ENCODE measurements around the gene MALSU1.

Gene MALSU1

DNA sequence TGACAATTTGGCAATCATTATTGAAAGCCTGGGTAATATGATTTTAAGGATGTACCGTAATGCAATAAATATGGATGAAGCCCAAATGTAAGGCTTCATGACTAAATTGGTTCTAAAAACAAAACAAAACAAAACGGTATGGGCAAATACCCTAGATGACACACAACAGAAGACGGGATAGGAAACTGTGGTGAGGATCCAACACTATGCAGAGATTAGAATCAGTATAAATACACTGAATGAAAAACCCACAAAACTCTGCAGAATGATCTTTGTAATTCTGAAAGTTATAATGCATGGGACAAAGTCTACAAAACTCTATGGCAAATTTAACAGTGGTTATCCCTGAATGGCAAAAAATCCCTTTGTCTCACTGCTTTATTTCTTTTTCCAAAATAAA lies 57.6 kb downstream of the MALSU1 start:
- no peaks in the 10 kb centered on the region for H3K27me3 ChIP-seq (ENCODE audit: insufficient read depth, low read length)
- peaks cover 63% of the 10 kb centered on the region for H3K4me1 ChIP-seq (ENCODE audit: insufficient read depth, low read length, severe bottlenecking)
- peaks cover 32% of the 10 kb centered on the region for H3K36me3 ChIP-seq (ENCODE audit: insufficient read depth, low read length)
- H3K79me2 ChIP-seq (ENCODE audit: insufficient read depth, low read length): no peaks in the 10 kb centered on the region; the same call in 1 of the 2 replicates
- TF ChIP-seq, protein P1, sequence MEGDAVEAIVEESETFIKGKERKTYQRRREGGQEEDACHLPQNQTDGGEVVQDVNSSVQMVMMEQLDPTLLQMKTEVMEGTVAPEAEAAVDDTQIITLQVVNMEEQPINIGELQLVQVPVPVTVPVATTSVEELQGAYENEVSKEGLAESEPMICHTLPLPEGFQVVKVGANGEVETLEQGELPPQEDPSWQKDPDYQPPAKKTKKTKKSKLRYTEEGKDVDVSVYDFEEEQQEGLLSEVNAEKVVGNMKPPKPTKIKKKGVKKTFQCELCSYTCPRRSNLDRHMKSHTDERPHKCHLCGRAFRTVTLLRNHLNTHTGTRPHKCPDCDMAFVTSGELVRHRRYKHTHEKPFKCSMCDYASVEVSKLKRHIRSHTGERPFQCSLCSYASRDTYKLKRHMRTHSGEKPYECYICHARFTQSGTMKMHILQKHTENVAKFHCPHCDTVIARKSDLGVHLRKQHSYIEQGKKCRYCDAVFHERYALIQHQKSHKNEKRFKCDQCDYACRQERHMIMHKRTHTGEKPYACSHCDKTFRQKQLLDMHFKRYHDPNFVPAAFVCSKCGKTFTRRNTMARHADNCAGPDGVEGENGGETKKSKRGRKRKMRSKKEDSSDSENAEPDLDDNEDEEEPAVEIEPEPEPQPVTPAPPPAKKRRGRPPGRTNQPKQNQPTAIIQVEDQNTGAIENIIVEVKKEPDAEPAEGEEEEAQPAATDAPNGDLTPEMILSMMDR (IDR thresholded peaks at IDR 0.05; ENCODE audit: low read length): no peak
- H3K4me2 ChIP-seq (ENCODE audit: low read length): no peak overlapping the region
- no peaks in the 10 kb centered on the region for H3F3A ChIP-seq (ENCODE audit: insufficient read depth, low read length)
- H3K9me2 ChIP-seq (ENCODE audit: low read depth, low read length): no peaks in the 10 kb centered on the region
- H3K9ac ChIP-seq (ENCODE audit: low read length): no peak overlapping the region
- no peaks in the 10 kb centered on the region for H4K20me1 ChIP-seq (ENCODE audit: insufficient read depth, low read length)
- no peak overlapping the region for H3K4me3 ChIP-seq (ENCODE audit: low read depth, low read length, poor library complexity, severe bottlenecking)
- H3K27ac ChIP-seq (ENCODE audit: low read depth, low read length, poor library complexity, severe bottlenecking): no peak overlapping the region
- H2AFZ ChIP-seq (ENCODE audit: low read length): no peak overlapping the region
- H3K9me3 ChIP-seq (ENCODE audit: low read length): peaks cover 6% of the 10 kb centered on the region

DNA sequence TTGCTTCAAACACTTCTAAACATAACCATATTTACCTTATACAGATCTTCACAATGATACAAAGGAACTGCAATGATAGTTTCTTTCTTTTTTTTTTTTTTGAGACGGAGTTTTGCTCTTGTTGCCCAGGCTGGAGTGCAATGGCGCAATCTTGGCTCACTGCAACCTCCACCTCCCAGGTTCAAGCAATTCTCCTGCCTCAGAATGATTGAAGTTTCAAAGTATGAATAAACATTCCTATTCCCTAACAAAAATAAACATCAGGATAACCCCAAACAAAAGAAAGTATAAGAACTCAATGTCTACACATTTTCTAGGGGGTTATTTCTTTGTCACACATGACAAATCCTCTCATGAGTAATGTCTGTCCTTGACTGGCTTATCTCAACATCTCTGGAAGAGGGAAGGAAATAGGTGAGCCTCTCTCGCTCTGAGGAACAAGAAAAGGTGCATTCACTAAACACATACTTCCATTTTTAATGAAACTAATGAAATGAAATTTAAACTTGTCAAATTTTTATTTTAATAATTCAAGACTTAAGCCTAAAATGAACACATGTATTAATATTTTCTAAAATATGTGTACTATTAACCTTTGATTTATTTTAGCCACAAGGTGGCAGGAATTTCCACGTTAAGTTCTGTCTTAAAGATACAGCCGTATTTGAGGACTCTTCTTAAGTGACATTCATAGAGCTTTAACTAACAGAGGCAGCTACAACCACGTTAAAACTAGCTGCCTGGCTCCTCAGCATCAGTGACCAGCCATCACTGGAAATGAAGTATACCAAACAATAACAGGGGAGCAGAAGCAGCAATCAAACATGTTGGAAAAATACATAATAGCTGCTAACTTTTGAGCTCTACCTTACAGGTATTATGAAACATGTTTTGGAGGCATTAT lies 58.3 kb downstream of the MALSU1 start:
- no peaks in the 10 kb centered on the region for H4K20me1 ChIP-seq (ENCODE audit: insufficient read depth, low read length)
- no peaks in the 10 kb centered on the region for H3K9me2 ChIP-seq (ENCODE audit: low read depth, low read length)
- H2AFZ ChIP-seq (ENCODE audit: low read length): no peak overlapping the region
- peaks cover 34% of the 10 kb centered on the region for H3K36me3 ChIP-seq (ENCODE audit: insufficient read depth, low read length)
- H3K4me3 ChIP-seq (ENCODE audit: low read depth, low read length, poor library complexity, severe bottlenecking): no peak overlapping the region
- peak overlapping the region; percentile 42 for H3K9ac ChIP-seq (ENCODE audit: low read length)
- H3K27ac ChIP-seq (ENCODE audit: low read depth, low read length, poor library complexity, severe bottlenecking): peak overlapping the region; percentile 87
- H3K27me3 ChIP-seq (ENCODE audit: insufficient read depth, low read length): no peaks in the 10 kb centered on the region
- peak overlapping the region; percentile 26 for H3K4me2 ChIP-seq (ENCODE audit: low read length)
- H3K4me1 ChIP-seq (ENCODE audit: insufficient read depth, low read length, severe bottlenecking): peaks cover 68% of the 10 kb centered on the region
- TF ChIP-seq, protein P1 (IDR thresholded peaks at IDR 0.05; ENCODE audit: low read length): peak; percentile 72
- no peak for TF ChIP-seq EZH2 (IDR thresholded peaks at IDR 0.05; ENCODE audit: borderline replicate concordance, low read length)
- peaks cover 6% of the 10 kb centered on the region for H3K9me3 ChIP-seq (ENCODE audit: low read length)
- no peaks in the 10 kb centered on the region; the same call in 1 of the 2 replicates for H3K79me2 ChIP-seq (ENCODE audit: insufficient read depth, low read length)
- H3F3A ChIP-seq (ENCODE audit: insufficient read depth, low read length): no peaks in the 10 kb centered on the region

DNA sequence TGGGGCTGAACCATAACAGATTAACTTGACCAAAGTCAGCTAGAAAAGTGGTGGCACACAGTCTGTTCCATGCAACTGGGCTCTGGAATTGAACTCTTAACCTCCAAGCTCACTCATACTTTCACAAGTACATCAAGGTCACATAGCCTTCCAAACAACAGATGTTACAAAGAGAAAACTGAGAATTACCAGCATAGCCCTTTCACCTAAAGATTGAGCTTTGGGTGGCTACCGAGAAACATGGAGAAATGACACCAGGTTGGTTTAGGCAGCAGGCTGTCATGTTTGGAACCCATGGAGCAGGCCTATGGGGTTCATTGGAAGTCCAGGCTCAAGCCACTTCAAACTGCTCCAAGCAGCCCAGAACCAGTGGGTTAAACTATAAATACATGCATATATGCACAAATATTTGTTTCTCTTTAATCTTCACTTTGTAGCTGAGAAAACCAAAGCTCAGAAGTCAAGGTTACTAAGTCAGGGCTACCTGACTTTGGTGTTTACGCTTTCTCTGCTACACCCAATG lies 59.1 kb downstream of the MALSU1 start:
- no peaks in the 10 kb centered on the region; the same call in 1 of the 2 replicates for H3K79me2 ChIP-seq (ENCODE audit: insufficient read depth, low read length)
- H3K27me3 ChIP-seq (ENCODE audit: insufficient read depth, low read length): no peaks in the 10 kb centered on the region
- H3K4me3 ChIP-seq (ENCODE audit: low read depth, low read length, poor library complexity, severe bottlenecking): no peak overlapping the region
- H3K4me1 ChIP-seq (ENCODE audit: insufficient read depth, low read length, severe bottlenecking): peaks cover 68% of the 10 kb centered on the region
- no peak overlapping the region for H2AFZ ChIP-seq (ENCODE audit: low read length)
- peak overlapping the region; percentile 42 for H3K9ac ChIP-seq (ENCODE audit: low read length)
- H3K36me3 ChIP-seq (ENCODE audit: insufficient read depth, low read length): peaks cover 37% of the 10 kb centered on the region
- H3K9me3 ChIP-seq (ENCODE audit: low read length): peaks cover 6% of the 10 kb centered on the region
- H3K27ac ChIP-seq (ENCODE audit: low read depth, low read length, poor library complexity, severe bottlenecking): peak overlapping the region; percentile 87
- TF ChIP-seq, protein P1 (IDR thresholded peaks at IDR 0.05; ENCODE audit: low read length): no peak
- no peak for TF ChIP-seq EZH2 (IDR thresholded peaks at IDR 0.05; ENCODE audit: borderline replicate concordance, low read length)
- H3K4me2 ChIP-seq (ENCODE audit: low read length): peak overlapping the region; percentile 26
- no peaks in the 10 kb centered on the region for H3K9me2 ChIP-seq (ENCODE audit: low read depth, low read length)
- H4K20me1 ChIP-seq (ENCODE audit: insufficient read depth, low read length): no peaks in the 10 kb centered on the region
- no peaks in the 10 kb centered on the region for H3F3A ChIP-seq (ENCODE audit: insufficient read depth, low read length)
